ENCODE results near the gene RBM8A.

DNA sequence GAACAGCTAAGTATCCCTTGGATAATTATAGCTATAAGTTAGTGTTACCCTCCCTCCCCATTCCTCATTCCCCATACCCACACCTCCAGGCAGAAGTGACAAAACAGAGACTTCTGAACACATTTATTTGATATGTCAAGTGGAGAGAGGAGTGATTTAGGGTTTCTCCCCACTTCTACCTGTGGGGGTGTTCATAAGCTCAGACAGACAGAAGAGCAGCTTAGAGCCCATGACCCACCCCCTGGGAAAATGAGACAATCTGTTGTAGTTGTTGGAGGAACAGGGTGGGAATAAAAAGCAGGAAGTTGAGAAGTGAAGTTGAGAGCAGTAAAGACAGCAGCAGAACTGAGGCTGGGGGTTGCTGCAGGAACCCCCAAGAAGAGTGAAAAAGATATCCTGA, 32.0 kb upstream of the RBM8A start:
- TF ChIP-seq POLR2AphosphoS5 (IDR thresholded peaks at IDR 0.05; ENCODE audit: borderline replicate concordance, low read depth, low read length), result no peak
- no peak for TF ChIP-seq EZH2 (IDR thresholded peaks at IDR 0.05)
